Mesenchymal stem cell (in vitro differentiated cells and primary cell): Measurements from ENCODE around the gene ST3GAL5.
A peak's percentile ranks its signal among the peaks of the same experiment; 100 is the strongest.

Experiments used
- DNase-seq: peaks from one replicate; pipeline ENCODE4 v3.0.0-alpha.2; 2013
- H2AFZ ChIP-seq: one replicate; pipeline ENCODE4 v1.6.1; 2013; ENCODE audit warnings: low read depth, mild to moderate bottlenecking, control low read depth, inconsistent platforms, low read length, moderate library complexity
- H2AK5ac ChIP-seq: 2 replicates; pipeline ENCODE4 v1.6.1; 2013; ENCODE audit warnings: low read length, moderate library complexity, mild to moderate bottlenecking, inconsistent platforms; ENCODE audit not compliant: severe bottlenecking
- H2BK120ac ChIP-seq: one replicate; pipeline ENCODE4 v1.6.1; 2013; ENCODE audit warnings: low read depth, mild to moderate bottlenecking, inconsistent platforms, low read length, moderate library complexity
- H2BK12ac ChIP-seq, 2 experiments: one replicate each; pipeline ENCODE4 v1.6.1; 2013; ENCODE audit warnings: inconsistent platforms in 2 of 2, low read length in 2 of 2, mild to moderate bottlenecking in 2 of 2, moderate library complexity in 2 of 2, control low read depth in 1 of 2
- H2BK15ac ChIP-seq: one replicate; pipeline ENCODE4 v1.6.1; 2013; ENCODE audit warnings: mild to moderate bottlenecking, low read depth, inconsistent platforms; ENCODE audit not compliant: poor library complexity, severe bottlenecking
- H2BK5ac ChIP-seq: 2 replicates; pipeline ENCODE4 v1.6.1; 2013; ENCODE audit warnings: low read depth, mild to moderate bottlenecking, low read length, control low read depth, inconsistent platforms; ENCODE audit not compliant: poor library complexity, severe bottlenecking
- H3K14ac ChIP-seq, 2 experiments: one replicate each; pipeline ENCODE4 v1.6.1; 2013; ENCODE audit warnings: inconsistent platforms in 2 of 2, low read length in 2 of 2, control low read depth in 1 of 2, mild to moderate bottlenecking in 1 of 2, moderate library complexity in 1 of 2
- H3K18ac ChIP-seq, 2 experiments: one replicate each; pipeline ENCODE4 v1.6.1; 2013; ENCODE audit warnings: inconsistent platforms in 2 of 2, low read length in 2 of 2, control low read depth in 1 of 2, low read depth in 1 of 2, mild to moderate bottlenecking in 1 of 2
- H3K23ac ChIP-seq, 2 experiments: one replicate each; pipeline ENCODE4 v1.6.1; 2013; ENCODE audit warnings: inconsistent platforms in 2 of 2, low read length in 2 of 2, mild to moderate bottlenecking in 2 of 2, moderate library complexity in 2 of 2, control low read depth in 1 of 2
- H3K27ac ChIP-seq: 2 replicates; pipeline ENCODE4 v1.5.1; 2013; ENCODE audit warnings: mild to moderate bottlenecking, moderate library complexity, low read length, control low read depth, inconsistent platforms; ENCODE audit not compliant: poor library complexity, severe bottlenecking
- H3K27me3 ChIP-seq, 2 experiments: 2 replicates each; pipeline versions ENCODE4 v1.6.1 to v1.7.0; 2013; ENCODE audit warnings: low read length in 2 of 2, mild to moderate bottlenecking in 2 of 2, moderate library complexity in 2 of 2, control low read depth in 1 of 2, inconsistent platforms in 1 of 2; ENCODE audit not compliant: control insufficient read depth in 1 of 2, insufficient read depth in 1 of 2
- H3K36me3 ChIP-seq, 2 experiments: 2 replicates each; pipeline versions ENCODE4 v1.6.1 to v1.7.0; 2013; ENCODE audit warnings: low read length in 2 of 2, control low read depth in 1 of 2, inconsistent platforms in 1 of 2, low read depth in 1 of 2, mild to moderate bottlenecking in 1 of 2; ENCODE audit not compliant: insufficient read depth in 2 of 2, control insufficient read depth in 1 of 2
- H3K4ac ChIP-seq, 2 experiments: one replicate each; pipeline ENCODE4 v1.6.1; 2013; ENCODE audit warnings: inconsistent platforms in 2 of 2, low read length in 2 of 2, mild to moderate bottlenecking in 2 of 2, moderate library complexity in 2 of 2, control low read depth in 1 of 2, low read depth in 1 of 2
- H3K4me1 ChIP-seq: 2 replicates; pipeline ENCODE4 v1.6.1; 2013; ENCODE audit warnings: low read depth, low read length, control low read depth; ENCODE audit not compliant: control insufficient read depth, insufficient read depth
- H3K4me2 ChIP-seq: 2 replicates; pipeline ENCODE4 v1.6.1; 2013; ENCODE audit warnings: low read length, mild to moderate bottlenecking, inconsistent platforms; ENCODE audit not compliant: poor library complexity, severe bottlenecking
- H3K4me3 ChIP-seq, 2 experiments: 2 replicates each; pipeline versions ENCODE4 v1.5.1 to v1.7.0; 2013; ENCODE audit warnings: low read length in 2 of 2, mild to moderate bottlenecking in 2 of 2, control low read depth in 1 of 2, low read depth in 1 of 2; ENCODE audit not compliant: insufficient read depth in 1 of 2
- H3K79me1 ChIP-seq: replicated peaks from 2 replicates; pipeline ENCODE4 v1.6.1; 2013; ENCODE audit warnings: mild to moderate bottlenecking, control low read depth, low read length, inconsistent platforms; ENCODE audit not compliant: poor library complexity, severe bottlenecking
- H3K9ac ChIP-seq: 2 replicates; pipeline ENCODE4 v1.7.0; 2013; ENCODE audit warnings: mild to moderate bottlenecking, low read length, moderate library complexity
- H3K9me3 ChIP-seq: 2 replicates; pipeline ENCODE4 v1.7.0; 2013; ENCODE audit warnings: mild to moderate bottlenecking, low read length; ENCODE audit not compliant: control insufficient read depth
- H4K8ac ChIP-seq: one replicate; pipeline ENCODE4 v1.6.1; 2013; ENCODE audit warnings: inconsistent platforms, mild to moderate bottlenecking, low read length, moderate library complexity
- H4K91ac ChIP-seq: one replicate; pipeline ENCODE4 v1.6.1; 2013; ENCODE audit warnings: mild to moderate bottlenecking, low read length, inconsistent platforms
- WGBS: methylation state at CpG from one replicate; pipeline ENCODE4 v1.1.7; 2013; ENCODE audit warnings: mixed read lengths; 5-methylcytosine and 5-hydroxymethylcytosine counted together

The ST3GAL5 gene

DNA sequence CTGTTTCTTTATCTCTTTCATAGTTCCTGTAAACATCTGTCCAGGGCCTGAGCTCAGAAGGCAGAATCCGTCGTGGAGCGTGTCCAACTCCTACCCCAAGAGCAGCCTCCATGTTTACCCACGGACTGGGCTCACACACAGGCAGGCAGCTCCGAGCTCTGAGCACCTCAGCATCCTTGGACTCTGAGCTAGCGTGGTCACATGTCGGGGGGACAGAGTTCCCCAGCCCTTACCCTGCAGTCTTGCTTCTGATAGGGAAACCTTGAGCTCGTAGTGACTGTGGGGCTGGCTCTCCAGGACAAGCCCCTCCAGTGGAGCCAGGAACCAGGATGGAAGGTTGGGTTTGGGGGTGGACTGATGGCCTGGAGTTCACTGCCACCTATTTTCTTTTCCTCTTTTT, 15.1 kb upstream of the ST3GAL5 start:
- Histone ChIP-seq H3K36me3 (no peaks in the 10 kb centered on the region), H2BK12ac (no peak overlapping the region), H4K91ac (no peak overlapping the region), H3K4me3 (no peak overlapping the region), H3K9me3 (no peaks in the 10 kb centered on the region), H3K27ac (no peak overlapping the region), H2BK15ac (no peak overlapping the region), H3K4me2 (no peak overlapping the region), H2BK120ac (no peak overlapping the region), H3K27me3 (no peaks in the 10 kb centered on the region), H3K23ac (no peak overlapping the region), H3K14ac (no peak overlapping the region), H3K9ac (no peak overlapping the region), H2AFZ (no peak overlapping the region), H3K79me1 (no peaks in the 10 kb centered on the region), H3K4ac (no peak overlapping the region), H2BK5ac (no peak overlapping the region), H4K8ac (no peak overlapping the region), H3K18ac (no peak overlapping the region), H2AK5ac (no peak overlapping the region), H3K4me1 (no peaks in the 10 kb centered on the region)
- 94% methylated on average over 8 of the region's 8 CpGs for WGBS
- no peak for DNase-seq

DNA sequence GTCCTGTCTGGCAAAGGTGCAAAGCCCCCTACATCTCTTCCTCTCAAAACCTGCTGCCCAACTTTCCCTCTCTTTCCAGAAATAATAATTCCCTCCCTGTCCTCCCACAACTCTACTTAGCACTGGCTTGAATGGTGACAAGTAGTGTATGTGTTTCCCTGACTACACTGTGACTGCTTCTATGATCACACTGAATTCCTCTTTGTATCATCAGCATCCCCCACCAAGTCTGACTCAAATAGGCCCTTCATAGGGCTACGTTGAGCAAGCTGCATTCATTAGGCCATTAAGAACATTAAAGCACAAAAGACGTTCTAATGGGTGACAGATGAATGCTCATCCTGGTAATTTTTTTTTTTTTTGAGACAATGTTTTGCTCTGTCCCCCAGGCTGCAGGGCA, 13.7 kb upstream of the ST3GAL5 start:
- no peak overlapping the region for H4K91ac ChIP-seq
- no peaks in the 10 kb centered on the region for H3K79me1 ChIP-seq
- H2BK12ac ChIP-seq = no peak overlapping the region
- no peak overlapping the region for H2BK15ac ChIP-seq
- H4K8ac ChIP-seq = no peak overlapping the region
- H3K27ac ChIP-seq = no peak overlapping the region
- H3K9me3 ChIP-seq = no peaks in the 10 kb centered on the region
- no peaks in the 10 kb centered on the region for H3K27me3 ChIP-seq
- H3K4me2 ChIP-seq = no peak overlapping the region
- no peak overlapping the region for H3K23ac ChIP-seq
- H2BK120ac ChIP-seq = no peak overlapping the region
- H3K4me3 ChIP-seq = no peak overlapping the region
- DNase-seq = peak; percentile 86
- H2AK5ac ChIP-seq = no peak overlapping the region
- no peak overlapping the region for H3K14ac ChIP-seq
- H2AFZ ChIP-seq = no peak overlapping the region
- H3K18ac ChIP-seq = no peak overlapping the region
- no peaks in the 10 kb centered on the region for H3K36me3 ChIP-seq
- no peak overlapping the region for H3K4ac ChIP-seq
- no peaks in the 10 kb centered on the region for H3K4me1 ChIP-seq
- no peak overlapping the region for H2BK5ac ChIP-seq
- 50% methylated on average over 1 of the region's 2 CpGs for WGBS
- H3K9ac ChIP-seq = peak overlapping the region; percentile 64

DNA sequence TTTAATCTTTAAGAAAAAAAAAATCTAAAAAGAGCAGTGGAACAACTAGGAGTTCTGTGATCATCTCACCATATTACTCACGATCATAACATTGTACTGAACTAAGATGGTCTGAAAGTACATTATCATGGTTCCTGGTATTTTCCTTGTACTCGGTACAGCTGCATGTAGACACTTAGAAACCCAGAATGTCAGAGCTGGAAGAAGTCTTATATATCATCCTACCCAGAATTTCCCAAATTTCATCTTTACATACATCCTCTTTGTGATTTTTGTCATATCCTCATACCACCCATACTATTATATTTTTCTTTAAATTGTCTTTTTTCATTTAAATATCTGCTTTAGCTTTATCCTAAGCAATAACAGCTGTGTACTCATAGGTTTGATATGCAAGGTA, 12.4 kb upstream of the ST3GAL5 start:
- H3K4ac ChIP-seq = no peak overlapping the region
- no peak overlapping the region for H2BK120ac ChIP-seq
- H3K23ac ChIP-seq = no peak overlapping the region
- no peak overlapping the region for H2AK5ac ChIP-seq
- H3K4me1 ChIP-seq = no peaks in the 10 kb centered on the region
- H3K79me1 ChIP-seq = no peaks in the 10 kb centered on the region
- no peak for DNase-seq
- no peak overlapping the region for H4K91ac ChIP-seq
- no peak overlapping the region for H4K8ac ChIP-seq
- H3K4me3 ChIP-seq = no peak overlapping the region
- H2BK5ac ChIP-seq = no peak overlapping the region
- H2BK12ac ChIP-seq = no peak overlapping the region
- H3K27me3 ChIP-seq = no peaks in the 10 kb centered on the region
- H3K9ac ChIP-seq = no peak overlapping the region
- no peak overlapping the region for H2AFZ ChIP-seq
- no peak overlapping the region for H3K4me2 ChIP-seq
- no peak overlapping the region for H3K14ac ChIP-seq
- no peaks in the 10 kb centered on the region for H3K9me3 ChIP-seq
- H3K36me3 ChIP-seq = no peaks in the 10 kb centered on the region
- no peak overlapping the region for H3K18ac ChIP-seq
- H2BK15ac ChIP-seq = no peak overlapping the region
- H3K27ac ChIP-seq = no peak overlapping the region
- 0% methylated on average over 1 of the region's 2 CpGs for WGBS

DNA sequence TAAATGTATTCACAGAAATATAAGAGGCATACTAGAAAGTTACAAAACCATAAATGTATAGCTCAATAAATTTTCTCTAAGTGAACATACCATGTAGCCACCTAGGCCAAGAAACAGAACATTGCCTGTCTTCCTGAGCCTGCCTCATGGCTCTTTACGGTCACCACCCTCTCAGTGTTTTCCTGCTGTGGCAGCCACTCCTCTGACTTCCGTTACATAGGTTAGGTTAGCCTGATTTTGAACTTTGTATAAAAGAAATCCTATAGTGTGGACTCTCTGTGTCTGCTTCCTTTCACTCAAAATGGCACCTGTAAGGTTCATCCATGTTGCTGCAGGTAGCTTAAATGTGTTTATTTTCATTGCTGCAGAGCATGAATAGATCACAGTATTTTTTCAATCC, 11.6 kb upstream of the ST3GAL5 start:
- Histone ChIP-seq H3K18ac (no peak overlapping the region), H3K36me3 (no peaks in the 10 kb centered on the region), H4K8ac (no peak overlapping the region), H2BK120ac (no peak overlapping the region), H3K9ac (no peak overlapping the region), H3K27me3 (no peaks in the 10 kb centered on the region), H2AK5ac (no peak overlapping the region), H2BK5ac (no peak overlapping the region), H2BK12ac (no peak overlapping the region), H3K4me1 (no peaks in the 10 kb centered on the region), H3K23ac (no peak overlapping the region), H3K27ac (no peak overlapping the region), H3K4me2 (no peak overlapping the region), H4K91ac (no peak overlapping the region), H3K4ac (no peak overlapping the region), H3K4me3 (no peak overlapping the region), H3K79me1 (no peaks in the 10 kb centered on the region), H2BK15ac (no peak overlapping the region), H3K9me3 (no peaks in the 10 kb centered on the region), H3K14ac (no peak overlapping the region), H2AFZ (no peak overlapping the region)
- DNase-seq = no peak
- 96% methylated on average over 2 of the region's 2 CpGs for WGBS
